H9 (cell line): Measurements from ENCODE around the gene CCL26. TPM values are rescaled to one million over a fixed set of nuclear protein-coding genes. Genes with fewer than 3 reads are reported as not detected.

Source experiments
- DNase-seq: peaks from one replicate; pipeline ENCODE4 v3.0.0-alpha.2; 2017
- H2AFZ ChIP-seq: one replicate; pipeline ENCODE4 v1.6.1; 2013; ENCODE audit warnings: mild to moderate bottlenecking, low read length, control low read depth, moderate library complexity
- H2AK5ac ChIP-seq: 2 replicates; pipeline ENCODE4 v1.6.1; 2013; ENCODE audit warnings: low read length, control low read depth, mixed read lengths; ENCODE audit not compliant: insufficient read length
- H2BK120ac ChIP-seq: one replicate; pipeline ENCODE4 v1.6.1; 2013; ENCODE audit warnings: low read depth, mild to moderate bottlenecking, low read length, control low read depth, inconsistent platforms; ENCODE audit not compliant: poor library complexity, severe bottlenecking
- H2BK12ac ChIP-seq: 2 replicates; pipeline ENCODE4 v1.6.1; 2013; ENCODE audit warnings: low read length, control low read depth, mixed read lengths, low read depth; ENCODE audit not compliant: insufficient read length
- H2BK15ac ChIP-seq: 2 replicates; pipeline ENCODE4 v1.6.1; 2013; ENCODE audit warnings: low read depth, low read length, control low read depth
- H2BK20ac ChIP-seq: one replicate; pipeline ENCODE4 v1.6.1; 2013; ENCODE audit warnings: low read depth, mild to moderate bottlenecking, low read length, control low read depth, inconsistent platforms; ENCODE audit not compliant: poor library complexity, severe bottlenecking
- H2BK5ac ChIP-seq: 2 replicates; pipeline ENCODE4 v1.6.1; 2013; ENCODE audit warnings: low read length, control low read depth, mixed read lengths; ENCODE audit not compliant: insufficient read length
- H3K14ac ChIP-seq: 2 replicates; pipeline ENCODE4 v1.6.1; 2013; ENCODE audit warnings: low read length, control low read depth; ENCODE audit not compliant: insufficient read depth
- H3K18ac ChIP-seq: 2 replicates; pipeline ENCODE4 v1.6.1; 2013; ENCODE audit warnings: low read depth, mild to moderate bottlenecking, mixed read lengths, low read length, control low read depth; ENCODE audit not compliant: insufficient read length
- H3K23ac ChIP-seq: 2 replicates; pipeline ENCODE4 v1.6.1; 2013; ENCODE audit warnings: low read length, control low read depth, mixed read lengths, low read depth; ENCODE audit not compliant: insufficient read length
- H3K23me2 ChIP-seq: 2 replicates; pipeline ENCODE4 v1.6.1; 2013; ENCODE audit warnings: low read depth, mild to moderate bottlenecking, mixed read lengths, low read length, control low read depth; ENCODE audit not compliant: insufficient read length, poor library complexity, severe bottlenecking
- H3K27ac ChIP-seq: 2 replicates; pipeline ENCODE4 v1.5.1; 2013; ENCODE audit warnings: low read length, control low read depth, mixed read lengths, low read depth; ENCODE audit not compliant: insufficient read length
- H3K27me3 ChIP-seq: 2 replicates; pipeline ENCODE4 v1.6.1; 2013; ENCODE audit warnings: low read length, control low read depth, inconsistent platforms; ENCODE audit not compliant: insufficient read depth
- H3K4ac ChIP-seq: 2 replicates; pipeline ENCODE4 v1.6.1; 2013; ENCODE audit warnings: low read depth, mild to moderate bottlenecking, control low read depth, inconsistent platforms, low read length, moderate library complexity
- H3K4me1 ChIP-seq: 2 replicates; pipeline ENCODE4 v1.6.1; 2013; ENCODE audit warnings: low read length, control low read depth, inconsistent platforms; ENCODE audit not compliant: insufficient read depth
- H3K4me2 ChIP-seq: 2 replicates; pipeline ENCODE4 v1.6.1; 2013; ENCODE audit warnings: low read length, control low read depth, mixed read lengths; ENCODE audit not compliant: insufficient read length, insufficient read depth
- H3K56ac ChIP-seq: 2 replicates; pipeline ENCODE4 v1.6.1; 2013; ENCODE audit warnings: low read depth, mild to moderate bottlenecking, mixed read lengths, low read length, control low read depth; ENCODE audit not compliant: insufficient read length
- H3K79me1 ChIP-seq: 2 replicates; pipeline ENCODE4 v1.6.1; 2013; ENCODE audit warnings: low read depth, mild to moderate bottlenecking, moderate library complexity, low read length, control low read depth, inconsistent platforms; ENCODE audit not compliant: insufficient read depth, poor library complexity, severe bottlenecking
- H3K79me2 ChIP-seq: 2 replicates; pipeline ENCODE4 v1.6.1; 2013; ENCODE audit warnings: low read length, control low read depth, inconsistent platforms; ENCODE audit not compliant: insufficient read depth
- H3K9ac ChIP-seq: 2 replicates; pipeline ENCODE4 v1.6.1; 2013; ENCODE audit warnings: low read length, control low read depth, mixed read lengths; ENCODE audit not compliant: insufficient read length; ENCODE audit errors: extremely low read depth
- H3K9me3 ChIP-seq: one replicate; pipeline ENCODE4 v1.6.1; 2013; ENCODE audit warnings: low read depth, low read length, inconsistent platforms; ENCODE audit not compliant: control insufficient read depth
- H3T11ph ChIP-seq: one replicate; pipeline ENCODE4 v1.6.1; 2013; ENCODE audit warnings: mild to moderate bottlenecking, low read length, control low read depth, inconsistent platforms
- H4K20me1 ChIP-seq: one replicate; pipeline ENCODE4 v1.6.1; 2013; ENCODE audit not compliant: control insufficient read depth, insufficient read length, insufficient read depth
- H4K5ac ChIP-seq: 2 replicates; pipeline ENCODE4 v1.6.1; 2013; ENCODE audit warnings: low read depth, mild to moderate bottlenecking, mixed read lengths, low read length, control low read depth; ENCODE audit not compliant: insufficient read length
- H4K8ac ChIP-seq: replicated peaks from 2 replicates; pipeline ENCODE4 v1.6.1; 2013; ENCODE audit warnings: low read length, control low read depth, mixed read lengths, low read depth; ENCODE audit not compliant: insufficient read length
- H4K91ac ChIP-seq: 2 replicates; pipeline ENCODE4 v1.6.1; 2013; ENCODE audit warnings: low read depth, mild to moderate bottlenecking, moderate library complexity, mixed read lengths, low read length, control low read depth; ENCODE audit not compliant: insufficient read length
- H3K27ac Mint-ChIP-seq, 3 experiments: 2 replicates in 2 of 3; 3 replicates in 1 of 3; pipeline ENCODE4 v1.8.0; 2020 to 2021; ENCODE audit warnings: mixed read lengths in 3 of 3, mild to moderate bottlenecking in 1 of 3, moderate library complexity in 1 of 3
- H3K27me3 Mint-ChIP-seq: 2 replicates; pipeline ENCODE4 v1.8.0; 2021; ENCODE audit warnings: low read depth, mild to moderate bottlenecking, moderate library complexity, mixed read lengths
- H3K36me3 Mint-ChIP-seq, 3 experiments: 2 replicates in 2 of 3; 3 replicates in 1 of 3; pipeline ENCODE4 v1.8.0; 2020 to 2021; ENCODE audit warnings: low read depth in 3 of 3, mixed read lengths in 3 of 3; ENCODE audit not compliant: insufficient read depth in 1 of 3
- H3K4me1 Mint-ChIP-seq, 2 experiments: 2 replicates each; pipeline ENCODE4 v1.8.0; 2020; ENCODE audit warnings: mixed read lengths in 2 of 2
- H3K4me3 Mint-ChIP-seq, 2 experiments: 2 replicates in 1 of 2; 3 replicates in 1 of 2; pipeline ENCODE4 v1.8.0; 2020 to 2021; ENCODE audit warnings: mild to moderate bottlenecking in 2 of 2, mixed read lengths in 2 of 2, moderate library complexity in 1 of 2
- H3K9me3 Mint-ChIP-seq, 2 experiments: 2 replicates in 1 of 2; 3 replicates in 1 of 2; pipeline ENCODE4 v1.8.0; 2020; ENCODE audit warnings: mild to moderate bottlenecking in 2 of 2, mixed read lengths in 2 of 2, moderate library complexity in 1 of 2
- whole genome bisulfite sequencing: extraction: QIAGEN DNeasy Blood & Tissue Kit; methylation state at CpG from one replicate; pipeline ENCODE4 v1.1.7; 2013; ENCODE audit warnings: missing lambda C conversion rate, low lambda C conversion rate, mixed read lengths; ENCODE audit not compliant: insufficient read length; ENCODE audit errors: extremely low coverage; 5-methylcytosine and 5-hydroxymethylcytosine counted together
- total RNA-seq: library from RNA; stranded (reverse); gene quantifications from 2 replicates; pipeline ENCODE4 v1.2.1, GENCODE V29; 2021
- TF ChIP-seq, protein P1 (sequence below): fragments of 200-600 bp; sonication (generic); conservative IDR thresholded peaks from 3 replicates; pipeline ENCODE4 v1.8.0; 2021; ENCODE audit warnings: antibody characterized with exemption, mild to moderate bottlenecking

The CCL26 gene
- total RNA-seq, 1 experiment from 2014 or later = 9.3 TPM

DNA sequence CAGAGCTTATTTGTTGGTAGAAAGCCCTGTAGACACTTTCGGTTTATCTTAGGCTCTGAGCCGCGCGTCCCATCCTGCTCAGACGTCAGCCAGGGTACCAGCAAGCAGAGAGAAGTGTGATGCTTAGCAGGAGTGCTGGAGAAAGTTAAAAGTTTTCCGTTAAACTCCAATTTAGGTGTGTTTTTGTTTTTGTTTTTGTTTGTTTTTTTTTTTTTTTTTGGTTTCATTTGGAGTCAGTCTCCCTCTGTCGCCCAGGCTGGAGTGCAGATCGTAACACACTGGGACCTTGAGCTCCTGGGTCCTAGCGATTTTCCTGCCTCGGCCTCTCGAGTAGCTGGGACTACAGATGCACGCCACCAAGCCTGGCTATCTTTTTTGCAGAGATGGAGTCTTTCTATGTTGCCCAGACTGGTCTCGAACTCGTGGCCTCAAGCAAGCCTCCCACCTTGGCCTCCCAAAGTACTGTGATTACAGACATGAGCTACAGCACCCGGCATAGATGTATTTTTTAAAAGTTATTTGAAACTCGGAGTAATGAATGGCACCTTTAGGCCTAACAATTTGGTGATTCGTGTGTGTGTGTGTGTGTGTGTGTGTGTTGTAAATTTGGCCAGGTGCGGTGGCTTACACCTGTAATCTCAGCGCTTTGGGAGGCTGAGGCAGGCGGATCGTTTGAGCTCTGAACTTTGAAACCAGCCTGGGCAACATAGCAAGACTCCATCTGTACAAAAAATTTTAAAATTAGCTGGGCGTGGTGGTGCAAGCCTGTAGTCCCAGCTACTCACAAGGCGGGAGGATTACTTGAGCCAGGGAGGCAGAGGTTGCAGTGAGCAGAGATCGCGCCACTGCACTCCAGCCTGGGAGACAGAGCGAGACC, 32.0 kb downstream of the CCL26 start:
- H4K8ac ChIP-seq = no peak overlapping the region
- no peak overlapping the region for H2AFZ ChIP-seq
- no peak overlapping the region for H3K9ac ChIP-seq
- no peaks in the 10 kb centered on the region for H4K20me1 ChIP-seq
- H3K27ac ChIP-seq = no peak overlapping the region
- Mint-ChIP-seq H3K9me3 (no peaks in the 10 kb centered on the region; a peak in 1 of 5 replicates), H3K4me1 (peaks cover 24 to 36% of the 10 kb centered on the region in 2 experiments), H3K27me3 (peaks cover 17% of the 10 kb centered on the region), H3K36me3 (no peaks in the 10 kb centered on the region), H3K27ac (peak overlapping the region; percentile 4 to 94 (median 92); a peak in 3 of 7 replicates), H3K4me3 (peak overlapping the region; percentile 87 to 96)
- H3K4me1 ChIP-seq = peaks cover 9% of the 10 kb centered on the region
- peaks cover 11% of the 10 kb centered on the region for H3K23me2 ChIP-seq
- H4K91ac ChIP-seq = no peak overlapping the region
- H2AK5ac ChIP-seq = no peak overlapping the region
- no peak overlapping the region for H3K4ac ChIP-seq
- H4K5ac ChIP-seq = no peak overlapping the region
- H2BK12ac ChIP-seq = no peak overlapping the region
- no peak overlapping the region for H3K23ac ChIP-seq
- no peaks in the 10 kb centered on the region for H3K79me1 ChIP-seq
- H2BK15ac ChIP-seq = no peak overlapping the region
- no peaks in the 10 kb centered on the region; the same call in 1 of the 2 replicates for H3K27me3 ChIP-seq
- no peak overlapping the region for H3K56ac ChIP-seq
- no peak overlapping the region for H2BK120ac ChIP-seq
- no CpG with 5 or more reads among the region's 26 CpGs for WGBS
- no peak overlapping the region for H3T11ph ChIP-seq
- no peak for DNase-seq
- TF ChIP-seq, protein P1, sequence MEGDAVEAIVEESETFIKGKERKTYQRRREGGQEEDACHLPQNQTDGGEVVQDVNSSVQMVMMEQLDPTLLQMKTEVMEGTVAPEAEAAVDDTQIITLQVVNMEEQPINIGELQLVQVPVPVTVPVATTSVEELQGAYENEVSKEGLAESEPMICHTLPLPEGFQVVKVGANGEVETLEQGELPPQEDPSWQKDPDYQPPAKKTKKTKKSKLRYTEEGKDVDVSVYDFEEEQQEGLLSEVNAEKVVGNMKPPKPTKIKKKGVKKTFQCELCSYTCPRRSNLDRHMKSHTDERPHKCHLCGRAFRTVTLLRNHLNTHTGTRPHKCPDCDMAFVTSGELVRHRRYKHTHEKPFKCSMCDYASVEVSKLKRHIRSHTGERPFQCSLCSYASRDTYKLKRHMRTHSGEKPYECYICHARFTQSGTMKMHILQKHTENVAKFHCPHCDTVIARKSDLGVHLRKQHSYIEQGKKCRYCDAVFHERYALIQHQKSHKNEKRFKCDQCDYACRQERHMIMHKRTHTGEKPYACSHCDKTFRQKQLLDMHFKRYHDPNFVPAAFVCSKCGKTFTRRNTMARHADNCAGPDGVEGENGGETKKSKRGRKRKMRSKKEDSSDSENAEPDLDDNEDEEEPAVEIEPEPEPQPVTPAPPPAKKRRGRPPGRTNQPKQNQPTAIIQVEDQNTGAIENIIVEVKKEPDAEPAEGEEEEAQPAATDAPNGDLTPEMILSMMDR = no peak
- H2BK20ac ChIP-seq = no peak overlapping the region
- H3K18ac ChIP-seq = no peak overlapping the region
- no peak overlapping the region for H2BK5ac ChIP-seq
- peak overlapping the region; percentile 43 for H3K4me2 ChIP-seq
- H3K14ac ChIP-seq = no peak overlapping the region
- H3K9me3 ChIP-seq = no peaks in the 10 kb centered on the region
- no peaks in the 10 kb centered on the region for H3K79me2 ChIP-seq
